Fibroblast of pulmonary artery (primary cell): ENCODE data around the gene GUK1.

ENCODE experiments used
- DNase-seq: peaks from one replicate; pipeline ENCODE4 v3.0.0-alpha.2; 2010; ENCODE audit warnings: low read depth
- H3K4me3 ChIP-seq: replicated peaks from 2 replicates; pipeline ENCODE4 v1.5.1; 2011; ENCODE audit warnings: low read depth, mild to moderate bottlenecking, control low read depth, low read length, moderate library complexity
- TF ChIP-seq, protein P1 (sequence below): IDR thresholded peaks from 2 replicates; pipeline ENCODE4 v1.5.1; 2011; ENCODE audit warnings: mild to moderate bottlenecking, control low read depth, low read length, inconsistent platforms; ENCODE audit errors: missing control alignments

The GUK1 gene

DNA sequence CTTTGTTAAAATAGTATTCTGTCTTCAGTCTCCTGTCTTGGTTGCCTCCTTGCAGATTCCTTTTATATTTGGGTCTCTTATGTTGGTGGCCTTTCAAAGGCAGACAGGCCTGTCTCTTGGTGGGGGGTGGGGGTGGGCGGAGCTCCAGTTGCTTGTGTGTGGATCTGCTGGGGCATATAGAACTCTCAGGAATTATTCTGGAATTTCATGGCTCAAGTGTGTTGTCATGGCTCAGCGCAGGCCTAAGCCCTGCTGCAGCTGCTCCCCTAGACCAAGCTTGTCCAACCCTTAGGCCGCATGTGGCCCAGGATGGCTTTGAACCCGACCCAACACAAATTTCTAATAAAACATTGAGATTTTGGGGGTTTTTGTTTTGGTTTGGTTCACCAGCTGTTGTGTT, 44.9 kb upstream of the GUK1 start:
- DNase-seq: no peak
- TF ChIP-seq, protein P1, sequence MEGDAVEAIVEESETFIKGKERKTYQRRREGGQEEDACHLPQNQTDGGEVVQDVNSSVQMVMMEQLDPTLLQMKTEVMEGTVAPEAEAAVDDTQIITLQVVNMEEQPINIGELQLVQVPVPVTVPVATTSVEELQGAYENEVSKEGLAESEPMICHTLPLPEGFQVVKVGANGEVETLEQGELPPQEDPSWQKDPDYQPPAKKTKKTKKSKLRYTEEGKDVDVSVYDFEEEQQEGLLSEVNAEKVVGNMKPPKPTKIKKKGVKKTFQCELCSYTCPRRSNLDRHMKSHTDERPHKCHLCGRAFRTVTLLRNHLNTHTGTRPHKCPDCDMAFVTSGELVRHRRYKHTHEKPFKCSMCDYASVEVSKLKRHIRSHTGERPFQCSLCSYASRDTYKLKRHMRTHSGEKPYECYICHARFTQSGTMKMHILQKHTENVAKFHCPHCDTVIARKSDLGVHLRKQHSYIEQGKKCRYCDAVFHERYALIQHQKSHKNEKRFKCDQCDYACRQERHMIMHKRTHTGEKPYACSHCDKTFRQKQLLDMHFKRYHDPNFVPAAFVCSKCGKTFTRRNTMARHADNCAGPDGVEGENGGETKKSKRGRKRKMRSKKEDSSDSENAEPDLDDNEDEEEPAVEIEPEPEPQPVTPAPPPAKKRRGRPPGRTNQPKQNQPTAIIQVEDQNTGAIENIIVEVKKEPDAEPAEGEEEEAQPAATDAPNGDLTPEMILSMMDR: no peak
- no peak overlapping the region for H3K4me3 ChIP-seq

DNA sequence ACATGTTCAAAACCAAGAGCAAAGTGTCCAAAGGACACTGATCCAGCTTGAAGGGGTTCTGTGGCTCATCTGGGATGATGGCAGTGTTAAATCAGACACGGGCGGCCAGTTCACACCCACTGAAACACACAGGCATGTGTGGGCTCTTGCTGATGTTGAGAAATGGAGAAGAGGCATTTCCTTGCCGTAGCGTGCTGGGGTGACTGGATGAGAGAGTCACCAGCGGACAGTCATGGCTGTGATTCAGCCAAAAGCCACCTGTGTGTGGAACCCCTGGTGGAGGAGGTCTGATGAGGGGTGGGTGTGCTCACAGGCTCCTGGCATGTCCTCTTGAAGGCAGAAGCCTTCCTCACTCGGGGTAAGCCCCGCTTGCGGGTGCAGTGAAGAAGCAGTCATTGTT, 44.1 kb upstream of the GUK1 start:
- TF ChIP-seq, protein P1: no peak
- H3K4me3 ChIP-seq: no peak overlapping the region
- no peak for DNase-seq

DNA sequence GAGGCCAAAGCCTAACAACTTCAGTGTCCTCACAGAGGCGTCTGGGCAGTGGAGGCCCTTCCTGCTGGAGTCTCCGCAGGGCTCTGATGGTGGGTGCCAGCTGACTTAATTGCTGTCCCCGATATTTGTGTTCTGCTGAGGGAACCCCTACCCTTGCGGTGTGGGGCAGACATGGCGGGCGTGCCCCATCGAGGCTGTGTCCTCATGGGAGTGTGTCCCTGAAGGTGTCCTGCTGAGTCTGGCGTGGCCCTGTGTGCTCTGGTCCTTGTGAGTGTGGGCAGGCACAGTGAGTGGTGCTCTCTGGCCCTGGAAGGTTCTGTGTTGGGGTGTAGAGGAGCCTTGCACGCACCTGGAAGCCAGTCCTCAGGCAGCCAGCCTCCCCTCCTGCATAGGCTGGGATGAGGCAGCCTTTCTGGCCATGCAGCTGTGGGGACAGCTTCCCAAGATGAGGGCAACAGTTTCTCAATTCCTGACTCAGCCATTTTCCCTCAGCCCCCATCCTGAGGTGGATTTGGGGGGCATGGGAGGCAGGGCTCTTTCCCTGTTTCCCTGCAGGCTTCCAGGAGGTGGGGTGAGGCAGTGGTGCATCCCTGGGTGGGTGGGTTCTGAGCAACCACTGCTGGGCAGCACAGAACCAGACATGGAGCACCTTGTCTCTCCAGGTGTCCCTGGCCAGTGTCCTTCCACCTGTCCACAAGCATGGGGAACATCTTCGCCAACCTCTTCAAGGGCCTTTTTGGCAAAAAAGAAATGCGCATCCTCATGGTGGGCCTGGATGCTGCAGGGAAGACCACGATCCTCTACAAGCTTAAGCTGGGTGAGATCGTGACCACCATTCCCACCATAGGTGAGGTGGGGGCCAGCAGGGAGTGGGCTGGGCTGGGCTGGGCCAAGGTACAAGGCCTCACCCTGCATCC, 43.4 kb upstream of the GUK1 start:
- H3K4me3 ChIP-seq: no peak overlapping the region
- DNase-seq: no peak
- TF ChIP-seq, protein P1: no peak

DNA sequence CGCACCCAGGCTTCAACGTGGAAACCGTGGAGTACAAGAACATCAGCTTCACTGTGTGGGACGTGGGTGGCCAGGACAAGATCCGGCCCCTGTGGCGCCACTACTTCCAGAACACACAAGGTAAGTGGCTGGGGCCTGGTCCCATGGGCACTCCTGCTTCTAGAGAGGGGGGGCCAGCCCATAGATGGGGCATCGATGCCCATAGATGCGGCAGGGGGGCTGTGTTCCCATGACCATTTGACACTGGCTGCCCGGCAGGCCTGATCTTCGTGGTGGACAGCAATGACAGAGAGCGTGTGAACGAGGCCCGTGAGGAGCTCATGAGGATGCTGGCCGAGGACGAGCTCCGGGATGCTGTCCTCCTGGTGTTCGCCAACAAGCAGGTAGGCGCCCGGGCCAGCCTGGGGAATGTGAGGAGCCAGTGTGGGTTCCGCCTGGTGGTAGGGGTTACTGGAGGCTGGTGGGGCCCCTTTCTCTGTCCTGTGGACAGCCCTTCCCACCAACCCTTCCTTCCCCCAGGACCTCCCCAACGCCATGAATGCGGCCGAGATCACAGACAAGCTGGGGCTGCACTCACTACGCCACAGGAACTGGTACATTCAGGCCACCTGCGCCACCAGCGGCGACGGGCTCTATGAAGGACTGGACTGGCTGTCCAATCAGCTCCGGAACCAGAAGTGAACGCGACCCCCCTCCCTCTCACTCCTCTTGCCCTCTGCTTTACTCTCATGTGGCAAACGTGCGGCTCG, 42.6 kb upstream of the GUK1 start:
- TF ChIP-seq, protein P1: no peak
- no peak for DNase-seq
- H3K4me3 ChIP-seq: no peak overlapping the region

DNA sequence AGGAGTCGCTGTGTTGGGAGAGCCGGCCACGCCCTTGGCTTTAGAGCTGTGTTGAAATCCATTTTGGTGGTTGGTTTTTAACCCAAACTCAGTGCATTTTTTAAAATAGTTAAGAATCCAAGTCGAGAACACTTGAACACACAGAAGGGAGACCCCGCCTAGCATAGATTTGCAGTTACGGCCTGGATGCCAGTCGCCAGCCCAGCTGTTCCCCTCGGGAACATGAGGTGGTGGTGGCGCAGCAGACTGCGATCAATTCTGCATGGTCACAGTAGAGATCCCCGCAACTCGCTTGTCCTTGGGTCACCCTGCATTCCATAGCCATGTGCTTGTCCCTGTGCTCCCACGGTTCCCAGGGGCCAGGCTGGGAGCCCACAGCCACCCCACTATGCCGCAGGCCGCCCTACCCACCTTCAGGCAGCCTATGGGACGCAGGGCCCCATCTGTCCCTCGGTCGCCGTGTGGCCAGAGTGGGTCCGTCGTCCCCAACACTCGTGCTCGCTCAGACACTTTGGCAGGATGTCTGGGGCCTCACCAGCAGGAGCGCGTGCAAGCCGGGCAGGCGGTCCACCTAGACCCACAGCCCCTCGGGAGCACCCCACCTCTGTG, 41.7 kb upstream of the GUK1 start:
- TF ChIP-seq, protein P1: no peak
- DNase-seq: no peak
- H3K4me3 ChIP-seq: no peak overlapping the region

DNA sequence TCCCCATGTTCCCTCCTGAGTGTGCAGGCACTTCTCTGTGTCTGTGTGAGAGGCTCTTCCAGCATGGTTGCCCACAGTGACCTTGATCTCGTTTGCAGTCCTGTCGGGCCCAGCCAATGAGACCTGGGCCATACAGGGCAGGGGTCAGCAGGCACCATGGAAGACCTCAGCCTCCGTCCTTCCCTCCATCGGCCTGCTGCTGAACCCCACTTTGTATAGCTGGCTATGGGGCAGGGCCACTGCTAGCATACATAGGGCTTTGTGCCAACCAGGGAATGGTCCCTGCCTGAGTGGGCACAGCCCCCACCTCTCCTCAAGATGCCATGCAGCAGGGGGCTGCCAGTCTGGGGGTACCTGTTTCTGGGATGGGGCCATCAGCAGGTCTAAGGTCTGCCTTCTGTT, 40.7 kb upstream of the GUK1 start:
- DNase-seq: no peak
- TF ChIP-seq, protein P1: no peak

More for the DNA sequence above, 40.7 kb upstream of the GUK1 start:
- no peak overlapping the region for H3K4me3 ChIP-seq
